ENCODE results near the gene RSBN1L. TPM values are rescaled to one million over a fixed set of nuclear protein-coding genes. Genes with fewer than 3 reads are reported as not detected.

The RSBN1L gene
- 9.1 and 13.2 TPM in 2 replicates for total RNA-seq

DNA sequence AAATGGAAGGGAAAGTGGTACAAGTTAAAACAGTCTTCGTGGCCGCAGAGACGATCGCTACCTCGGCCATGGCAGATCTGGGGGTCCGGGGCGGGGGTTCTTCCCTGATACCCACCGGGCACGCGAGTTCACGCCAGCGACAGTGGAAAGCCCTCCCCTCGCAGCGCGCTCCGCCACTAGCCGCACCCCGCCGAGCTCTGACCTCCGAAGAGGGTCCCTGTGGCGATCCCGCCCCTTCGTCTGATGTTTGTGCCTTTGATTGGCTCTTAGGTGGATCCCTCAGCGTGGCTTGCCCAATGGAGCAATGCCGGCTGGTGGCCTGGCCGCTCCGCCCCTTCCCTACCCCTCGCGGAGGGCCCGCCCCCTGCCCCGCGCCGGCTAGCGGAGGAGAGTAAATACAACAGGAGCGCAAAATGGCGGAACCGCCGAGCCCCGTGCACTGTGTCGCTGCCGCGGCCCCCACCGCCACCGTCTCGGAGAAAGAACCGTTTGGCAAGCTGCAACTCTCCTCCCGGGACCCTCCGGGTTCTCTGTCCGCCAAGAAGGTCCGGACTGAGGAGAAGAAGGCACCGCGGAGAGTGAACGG, at the start of gene RSBN1L:
Gene RSBN1L (plus strand): TSS at position 403 of the 586 bp plus-strand sequence. CDS start 11 bp downstream, at position 414.

DNA sequence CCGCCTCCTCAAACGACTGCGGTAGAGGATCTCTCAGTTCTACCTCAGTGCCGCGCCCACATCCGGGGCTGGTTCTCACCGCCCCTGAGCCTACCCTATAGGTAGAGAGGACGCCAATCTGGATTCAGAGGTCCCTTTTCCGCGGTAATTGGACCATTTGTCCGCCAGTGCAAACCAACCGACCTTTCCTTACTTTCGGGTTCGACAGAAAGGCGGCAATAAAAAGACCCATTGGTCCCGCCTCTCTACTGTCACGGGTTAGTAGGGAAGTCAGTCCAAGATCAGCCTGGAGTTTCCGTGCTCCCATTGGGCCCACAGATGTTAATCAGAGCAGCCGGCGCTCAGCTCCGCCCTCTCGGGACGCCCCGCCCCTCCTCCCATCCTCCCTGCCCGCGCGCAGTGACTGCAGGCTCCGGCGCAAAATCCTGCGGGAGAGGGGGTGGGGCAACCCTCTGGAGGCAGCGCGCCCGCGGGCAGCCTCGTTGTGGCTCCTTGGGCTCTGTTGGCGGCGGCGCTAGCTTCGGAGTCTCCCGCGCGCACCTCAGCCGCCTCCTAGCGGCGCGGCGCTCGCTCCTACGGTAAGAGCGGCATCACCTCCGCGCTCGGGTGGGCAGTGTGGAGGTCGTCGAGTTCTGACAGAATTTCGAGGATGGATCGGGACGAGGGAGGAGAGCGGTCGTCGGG, 102.3 kb downstream of the RSBN1L start, which contains the start of the genes PHTF2 and TMEM60:
Gene PHTF2 (plus strand): TSS at position 380 of the 684 bp plus-strand sequence.
Gene TMEM60 (minus strand): TSS at position 41 of the 684 bp plus-strand sequence. CDS start 4,061 bp downstream, outside the sequence.

Other genes starting within 250 kb of the RSBN1L start
- gene PTPN12, start 159.2 kb upstream of the RSBN1L start, total RNA-seq = 17.7 and 25.7 TPM in 2 replicates
- gene TMEM60, start 102.0 kb downstream of the RSBN1L start, total RNA-seq = 19.0 and 20.5 TPM in 2 replicates
- 12.6 and 16.7 TPM in 2 replicates for gene PHTF2, start 102.3 kb downstream of the RSBN1L start, total RNA-seq